Loucy (cell line): ENCODE measurements around the gene STX5.
"Not testable (repeated sequence)": the region's sequence is repeated elsewhere in the genome, so short reads cannot be mapped to it uniquely, and the experiment has no call there.

Source experiments
- H2AFZ ChIP-seq: fragments of 200-600 bp; sonication (generic); 2 replicates; pipeline ENCODE4 v1.6.0; 2016; ENCODE audit warnings: antibody characterized with exemption, mild to moderate bottlenecking, low read length, moderate library complexity
- H3F3A ChIP-seq: fragments of 200-600 bp; 2 replicates; pipeline ENCODE4 v1.6.0; 2016; ENCODE audit warnings: antibody characterized with exemption, low read depth, mild to moderate bottlenecking
- H3K27me3 ChIP-seq: fragments of 200-600 bp; sonication (generic); 2 replicates; pipeline ENCODE4 v1.6.1; 2014; ENCODE audit warnings: low read length, mild to moderate bottlenecking; ENCODE audit not compliant: insufficient read depth, poor library complexity, severe bottlenecking
- H3K36me3 ChIP-seq: fragments of 200-600 bp; sonication (generic); 2 replicates; pipeline ENCODE4 v1.6.1; 2016; ENCODE audit warnings: low read length; ENCODE audit not compliant: insufficient read depth
- H3K4me1 ChIP-seq: fragments of 200-600 bp; sonication (generic); 2 replicates; pipeline ENCODE4 v1.5.1; 2014; ENCODE audit warnings: low read length, mild to moderate bottlenecking; ENCODE audit not compliant: insufficient read depth, poor library complexity, severe bottlenecking
- H3K4me2 ChIP-seq: fragments of 200-600 bp; sonication (generic); 2 replicates; pipeline ENCODE4 v1.6.0; 2014; ENCODE audit warnings: antibody characterized with exemption, low read length, low read depth, mild to moderate bottlenecking; ENCODE audit not compliant: poor library complexity, severe bottlenecking
- H3K4me3 ChIP-seq: fragments of 200-600 bp; sonication (generic); 2 replicates; pipeline ENCODE4 v1.5.1; 2014; ENCODE audit warnings: low read length, mild to moderate bottlenecking, mixed read lengths; ENCODE audit not compliant: poor library complexity, severe bottlenecking
- H3K79me2 ChIP-seq: fragments of 200-600 bp; sonication (generic); 2 replicates; pipeline ENCODE4 v1.6.1; 2014; ENCODE audit warnings: low read length; ENCODE audit not compliant: insufficient read depth
- H3K9ac ChIP-seq: fragments of 200-600 bp; sonication (generic); 2 replicates; pipeline ENCODE4 v1.6.0; 2014; ENCODE audit warnings: mild to moderate bottlenecking, low read depth, low read length, moderate library complexity; ENCODE audit not compliant: poor library complexity, severe bottlenecking
- H3K9me2 ChIP-seq: fragments of 200-600 bp; sonication (generic); replicated peaks from 2 replicates; pipeline ENCODE4 v1.6.1; 2016; ENCODE audit warnings: low read depth, low read length, mixed read lengths
- H3K9me3 ChIP-seq: fragments of 200-600 bp; sonication (generic); 2 replicates; pipeline ENCODE4 v1.6.1; 2014; ENCODE audit warnings: mild to moderate bottlenecking, antibody characterized with exemption, low read length, low read depth; ENCODE audit not compliant: insufficient read depth
- H4K20me1 ChIP-seq: fragments of 200-600 bp; sonication (generic); 2 replicates; pipeline ENCODE4 v1.6.0; 2014; ENCODE audit warnings: antibody characterized with exemption, low read length, mild to moderate bottlenecking; ENCODE audit not compliant: insufficient read depth, poor library complexity, severe bottlenecking
- EZH2phosphoT487 ChIP-seq: fragments of 200-600 bp; IDR thresholded peaks from 2 replicates; pipeline ENCODE4 v1.6.1; 2018; ENCODE audit warnings: antibody characterized with exemption, mild to moderate bottlenecking, moderate library complexity, borderline replicate concordance
- TF ChIP-seq, protein P1 (sequence below): fragments of 200-600 bp; sonication (generic); conservative IDR thresholded peaks from 2 replicates; pipeline ENCODE4 v1.5.1; 2014; ENCODE audit warnings: mild to moderate bottlenecking, antibody characterized with exemption, low read length

Gene STX5

GRCh38 chr11:62771144-62772021 lies 60.5 kb downstream of the STX5 start, which contains the start of gene TAF6L:
Gene TAF6L, plus strand, starts transcription at chr11:62771396. Its CDS starts 4,388 bp downstream, at chr11:62775784.
- Histone ChIP-seq H3K9me3 (no peaks in the 10 kb centered on the region), H3K9me2 (no peaks in the 10 kb centered on the region), H3K4me1 (peaks cover 7% of the 10 kb centered on the region), H3K27me3 (no peaks in the 10 kb centered on the region), H3K79me2 (peaks cover 8% of the 10 kb centered on the region; the same call in 1 of the 2 replicates), H3K9ac (peak within 1 kb of the TSS; percentile 84), H2AFZ (peak within 1 kb of the TSS; percentile 95), H3F3A (0 out of 2 replicates have a peak, but pooled peaks cover 6% of the 10 kb centered on the region), H4K20me1 (no peaks in the 10 kb centered on the region), H3K4me3 (peak within 1 kb of the TSS; percentile 75), H3K4me2 (peak within 1 kb of the TSS; percentile 92), H3K36me3 (peaks cover 6% of the 10 kb centered on the region; the same call in 1 of the 2 replicates)
- TF ChIP-seq, protein P1, sequence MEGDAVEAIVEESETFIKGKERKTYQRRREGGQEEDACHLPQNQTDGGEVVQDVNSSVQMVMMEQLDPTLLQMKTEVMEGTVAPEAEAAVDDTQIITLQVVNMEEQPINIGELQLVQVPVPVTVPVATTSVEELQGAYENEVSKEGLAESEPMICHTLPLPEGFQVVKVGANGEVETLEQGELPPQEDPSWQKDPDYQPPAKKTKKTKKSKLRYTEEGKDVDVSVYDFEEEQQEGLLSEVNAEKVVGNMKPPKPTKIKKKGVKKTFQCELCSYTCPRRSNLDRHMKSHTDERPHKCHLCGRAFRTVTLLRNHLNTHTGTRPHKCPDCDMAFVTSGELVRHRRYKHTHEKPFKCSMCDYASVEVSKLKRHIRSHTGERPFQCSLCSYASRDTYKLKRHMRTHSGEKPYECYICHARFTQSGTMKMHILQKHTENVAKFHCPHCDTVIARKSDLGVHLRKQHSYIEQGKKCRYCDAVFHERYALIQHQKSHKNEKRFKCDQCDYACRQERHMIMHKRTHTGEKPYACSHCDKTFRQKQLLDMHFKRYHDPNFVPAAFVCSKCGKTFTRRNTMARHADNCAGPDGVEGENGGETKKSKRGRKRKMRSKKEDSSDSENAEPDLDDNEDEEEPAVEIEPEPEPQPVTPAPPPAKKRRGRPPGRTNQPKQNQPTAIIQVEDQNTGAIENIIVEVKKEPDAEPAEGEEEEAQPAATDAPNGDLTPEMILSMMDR: no peak
- no peak for TF ChIP-seq EZH2phosphoT487

DNA sequence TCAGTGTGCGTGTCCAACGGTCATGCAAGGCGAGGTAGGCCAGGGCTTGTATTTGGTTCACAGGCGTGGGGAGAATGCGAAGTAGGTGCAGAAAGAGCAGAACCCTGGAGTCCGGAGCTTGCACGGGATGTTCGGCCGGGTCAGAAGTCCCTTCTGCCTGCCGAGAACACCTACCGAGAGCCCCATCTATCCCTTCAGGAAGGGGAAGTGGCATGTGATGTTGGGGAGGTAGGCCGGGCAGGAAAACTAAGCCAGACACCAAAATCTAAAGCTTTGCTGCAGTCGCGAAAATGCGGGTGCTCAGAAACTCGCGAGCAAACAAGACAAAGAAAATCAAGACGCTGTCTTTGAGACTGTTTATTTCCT lies 61.1 kb downstream of the STX5 start:
- Histone ChIP-seq H2AFZ (peak overlapping the region; percentile 95), H3K79me2 (peaks cover 8% of the 10 kb centered on the region; the same call in 1 of the 2 replicates), H3K4me3 (peak overlapping the region; percentile 75), H3F3A (0 out of 2 replicates have a peak, but pooled peaks cover 6% of the 10 kb centered on the region), H3K36me3 (peaks cover under 1% of the 10 kb centered on the region; the same call in 1 of the 2 replicates), H3K4me2 (peak overlapping the region; percentile 92), H3K9ac (peak overlapping the region; percentile 84), H3K9me3 (no peaks in the 10 kb centered on the region), H4K20me1 (no peaks in the 10 kb centered on the region), H3K27me3 (no peaks in the 10 kb centered on the region), H3K4me1 (peaks cover 7% of the 10 kb centered on the region), H3K9me2 (no peaks in the 10 kb centered on the region)
- no peak for TF ChIP-seq EZH2phosphoT487
- TF ChIP-seq, protein P1: no peak

- H3K4me1 ChIP-seq: peaks cover 11% of the 10 kb centered on the region
- peak overlapping the region; percentile 99 for H3K4me2 ChIP-seq
- not testable (repeated sequence) for H3K36me3 ChIP-seq, H3K9me3 ChIP-seq, H3K27me3 ChIP-seq, H3F3A ChIP-seq, H4K20me1 ChIP-seq, H3K9me2 ChIP-seq
- H3K9ac ChIP-seq: peak overlapping the region; percentile 85
- H3K79me2 ChIP-seq: peaks cover 15% of the 10 kb centered on the region
- H2AFZ ChIP-seq: peak overlapping the region; percentile 49; the same call in 1 of the 2 replicates
- peak overlapping the region; percentile 90 for H3K4me3 ChIP-seq
Observed at GRCh38 chr11:62760867-62761227, 71.0 kb downstream of the STX5 start.
